Mesendoderm (in vitro differentiated cells): Measurements from ENCODE around the gene HAGHL.
A peak's percentile ranks its signal among the peaks of the same experiment; 100 is the strongest.

Experiments
- DNase-seq: peaks from one replicate; pipeline ENCODE4 v3.0.0; 2013
- H2AK5ac ChIP-seq: 2 replicates; pipeline ENCODE4 v1.6.1; 2013; ENCODE audit warnings: low read length, inconsistent platforms
- H2BK120ac ChIP-seq: 2 replicates; pipeline ENCODE4 v1.6.1; 2013; ENCODE audit warnings: low read depth, mild to moderate bottlenecking, low read length, moderate library complexity, mixed read lengths
- H2BK15ac ChIP-seq: replicated peaks from 2 replicates; pipeline ENCODE4 v1.6.1; 2013; ENCODE audit warnings: low read depth, mild to moderate bottlenecking, moderate library complexity
- H2BK5ac ChIP-seq: 2 replicates; pipeline ENCODE4 v1.6.1; 2013; ENCODE audit warnings: low read length, inconsistent platforms
- H3K18ac ChIP-seq: 2 replicates; pipeline ENCODE4 v1.6.1; 2013; ENCODE audit warnings: mild to moderate bottlenecking, low read length, mixed read lengths
- H3K23ac ChIP-seq: one replicate; pipeline ENCODE4 v1.6.1; 2013; ENCODE audit warnings: low read length
- H3K27ac ChIP-seq: 2 replicates; pipeline ENCODE4 v1.5.1; 2013; ENCODE audit warnings: low read depth, mild to moderate bottlenecking, inconsistent platforms, low read length, moderate library complexity
- H3K27me3 ChIP-seq: 2 replicates; pipeline ENCODE4 v1.6.1; 2013; ENCODE audit warnings: low read length, control low read depth, mild to moderate bottlenecking, inconsistent platforms; ENCODE audit not compliant: insufficient read depth, poor library complexity
- H3K36me3 ChIP-seq: 2 replicates; pipeline ENCODE4 v1.6.1; 2013; ENCODE audit warnings: low read length, inconsistent platforms; ENCODE audit not compliant: control insufficient read depth, insufficient read depth
- H3K4ac ChIP-seq: one replicate; pipeline ENCODE4 v1.6.1; 2013; ENCODE audit warnings: low read depth, mild to moderate bottlenecking, low read length, moderate library complexity
- H3K4me1 ChIP-seq: 2 replicates; pipeline ENCODE4 v1.6.1; 2013; ENCODE audit warnings: low read depth, low read length, inconsistent platforms; ENCODE audit not compliant: control insufficient read depth
- H3K4me2 ChIP-seq: 2 replicates; pipeline ENCODE4 v1.6.1; 2013; ENCODE audit warnings: low read length
- H3K4me3 ChIP-seq: 2 replicates; pipeline ENCODE4 v1.5.1; 2013; ENCODE audit warnings: mild to moderate bottlenecking, low read length
- H3K56ac ChIP-seq: one replicate; pipeline ENCODE4 v1.6.1; 2013; ENCODE audit warnings: low read length
- H3K79me1 ChIP-seq: 2 replicates; pipeline ENCODE4 v1.6.1; 2013; ENCODE audit warnings: low read length, inconsistent platforms
- H3K79me2 ChIP-seq: 2 replicates; pipeline ENCODE4 v1.6.1; 2013; ENCODE audit warnings: mild to moderate bottlenecking, low read length; ENCODE audit not compliant: control insufficient read depth, insufficient read depth
- H3K9ac ChIP-seq: 2 replicates; pipeline ENCODE4 v1.6.1; 2013; ENCODE audit warnings: low read length, inconsistent platforms
- H4K5ac ChIP-seq: one replicate; pipeline ENCODE4 v1.6.1; 2013; ENCODE audit warnings: low read length
- H4K8ac ChIP-seq: one replicate; pipeline ENCODE4 v1.6.1; 2013; ENCODE audit warnings: low read depth, mild to moderate bottlenecking, control low read depth, low read length, moderate library complexity
- WGBS: extraction: QIAGEN DNeasy Blood & Tissue Kit; methylation state at CpG from one replicate; pipeline ENCODE4 v1.1.7; 2013; ENCODE audit warnings: low lambda C conversion rate, missing lambda C conversion rate; ENCODE audit not compliant: insufficient coverage; ENCODE audit errors: extremely low coverage; 5-methylcytosine and 5-hydroxymethylcytosine counted together

The HAGHL gene

GRCh38 chr16:683396-684070 is 43.4 kb upstream of the HAGHL start:
- peak overlapping the region; percentile 49 for H3K4me2 ChIP-seq
- no CpG with 5 or more reads among the region's 57 CpGs for WGBS
- no peaks in the 10 kb centered on the region for H3K27me3 ChIP-seq
- H3K9ac ChIP-seq, result peak overlapping the region; percentile 93
- no peak overlapping the region for H3K4ac ChIP-seq
- no peak overlapping the region for H2BK15ac ChIP-seq
- H3K23ac ChIP-seq, result no peak overlapping the region
- H2BK5ac ChIP-seq, result no peak overlapping the region
- peak overlapping the region; percentile 96 for H3K56ac ChIP-seq
- H3K27ac ChIP-seq, result peak overlapping the region; percentile 21
- peaks cover 18% of the 10 kb centered on the region for H3K79me2 ChIP-seq
- no peak overlapping the region for H4K8ac ChIP-seq
- peak overlapping the region; percentile 63 for H3K4me3 ChIP-seq
- no peak overlapping the region for H2AK5ac ChIP-seq
- peaks cover 13% of the 10 kb centered on the region for H3K36me3 ChIP-seq
- H3K79me1 ChIP-seq, result peaks cover 15% of the 10 kb centered on the region
- no peaks in the 10 kb centered on the region for H3K4me1 ChIP-seq
- peak; percentile 43 for DNase-seq
- no peak overlapping the region for H2BK120ac ChIP-seq
- no peak overlapping the region for H4K5ac ChIP-seq
- no peak overlapping the region for H3K18ac ChIP-seq

- Histone ChIP-seq H2BK15ac (no peak within 1 kb of the TSS), H2BK5ac (no peak within 1 kb of the TSS), H3K4me1 (no peaks in the 10 kb centered on the region), H3K27me3 (no peaks in the 10 kb centered on the region), H4K5ac (no peak within 1 kb of the TSS), H3K4me2 (peak within 1 kb of the TSS; percentile 49), H2AK5ac (no peak within 1 kb of the TSS), H3K18ac (peak within 1 kb of the TSS; percentile 42), H3K4ac (no peak within 1 kb of the TSS), H3K4me3 (peak within 1 kb of the TSS; percentile 63), H3K27ac (peak within 1 kb of the TSS; percentile 21), H3K79me2 (peaks cover 18% of the 10 kb centered on the region), H4K8ac (no peak within 1 kb of the TSS), H3K56ac (peak within 1 kb of the TSS; percentile 96), H2BK120ac (no peak within 1 kb of the TSS), H3K36me3 (peaks cover 13% of the 10 kb centered on the region), H3K23ac (no peak within 1 kb of the TSS), H3K9ac (peak within 1 kb of the TSS; percentile 93), H3K79me1 (peaks cover 19% of the 10 kb centered on the region)
- peak; percentile 97 for DNase-seq
- WGBS, result no CpG with 5 or more reads among the region's 91 CpGs
These were observed 42.7 kb upstream of the HAGHL start, which contains the start of gene JMJD8 for GRCh38 chr16:684071-684794. TSS of gene JMJD8 (minus strand) at chr16:684334. CDS start at chr16:684319, 15 bp downstream.

DNA sequence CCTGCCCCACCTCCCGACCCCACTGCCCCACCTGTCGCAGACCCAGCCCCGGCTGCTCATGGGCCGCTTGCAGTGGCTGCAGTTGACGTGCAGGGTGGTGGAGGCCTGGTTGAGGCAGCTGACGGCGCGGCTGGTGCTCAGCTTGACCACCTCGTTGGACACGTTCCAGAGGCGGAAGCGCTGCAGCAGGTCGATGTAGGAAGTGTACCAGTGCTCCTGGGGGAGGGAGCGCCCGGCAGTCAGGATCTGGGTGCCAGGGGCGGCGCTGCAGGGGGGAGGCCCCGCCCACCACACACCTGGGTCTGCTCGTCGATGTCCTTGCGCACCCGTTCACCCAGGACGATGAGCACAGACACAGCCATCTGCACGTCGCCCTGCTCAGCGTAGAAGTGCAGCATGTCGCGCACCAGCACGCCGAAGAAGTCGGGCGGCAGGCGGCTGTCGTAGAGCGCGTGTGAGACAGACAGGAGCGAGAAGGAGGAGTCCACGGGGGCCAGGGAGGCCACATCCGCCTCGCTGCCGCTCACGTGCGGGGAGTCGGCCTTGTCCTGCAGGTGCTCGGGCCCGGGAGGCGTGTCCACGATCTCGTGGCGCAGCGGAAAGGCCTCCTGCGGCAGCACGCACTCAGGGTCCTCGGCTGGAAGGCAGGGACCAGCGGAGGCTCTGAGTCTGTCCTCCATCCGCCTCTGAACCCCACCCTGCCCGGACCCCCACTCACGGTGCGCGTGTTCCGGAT is 41.8 kb upstream of the HAGHL start:
- H3K4ac ChIP-seq, result no peak overlapping the region
- no peak overlapping the region for H3K18ac ChIP-seq
- no peak overlapping the region for H3K27ac ChIP-seq
- no peak overlapping the region for H3K9ac ChIP-seq
- no peak overlapping the region for H4K5ac ChIP-seq
- no peak overlapping the region for H2BK15ac ChIP-seq
- no peak overlapping the region for H3K4me3 ChIP-seq
- peaks cover 24% of the 10 kb centered on the region for H3K79me1 ChIP-seq
- H3K79me2 ChIP-seq, result peaks cover 18% of the 10 kb centered on the region
- H4K8ac ChIP-seq, result no peak overlapping the region
- no CpG with 5 or more reads among the region's 61 CpGs for WGBS
- H3K56ac ChIP-seq, result no peak overlapping the region
- no peak overlapping the region for H2BK120ac ChIP-seq
- no peaks in the 10 kb centered on the region for H3K27me3 ChIP-seq
- H3K23ac ChIP-seq, result no peak overlapping the region
- no peak overlapping the region for H2AK5ac ChIP-seq
- H3K36me3 ChIP-seq, result peaks cover 13% of the 10 kb centered on the region
- DNase-seq, result no peak
- H2BK5ac ChIP-seq, result no peak overlapping the region
- H3K4me2 ChIP-seq, result no peak overlapping the region
- peaks cover 3% of the 10 kb centered on the region for H3K4me1 ChIP-seq

- no peak overlapping the region for H3K18ac ChIP-seq
- H2BK120ac ChIP-seq, result no peak overlapping the region
- no peak overlapping the region for H3K56ac ChIP-seq
- H2BK15ac ChIP-seq, result no peak overlapping the region
- no peak for DNase-seq
- no peak overlapping the region for H4K5ac ChIP-seq
- H3K9ac ChIP-seq, result no peak overlapping the region
- H3K27ac ChIP-seq, result no peak overlapping the region
- no peak overlapping the region for H2BK5ac ChIP-seq
- no peak overlapping the region for H3K4me3 ChIP-seq
- H3K79me1 ChIP-seq, result peaks cover 24% of the 10 kb centered on the region
- no peak overlapping the region for H3K4me2 ChIP-seq
- H3K4ac ChIP-seq, result no peak overlapping the region
- H4K8ac ChIP-seq, result no peak overlapping the region
- no CpG with 5 or more reads among the region's 10 CpGs for WGBS
- peaks cover 13% of the 10 kb centered on the region for H3K36me3 ChIP-seq
- H3K23ac ChIP-seq, result no peak overlapping the region
- H3K4me1 ChIP-seq, result peaks cover 3% of the 10 kb centered on the region
- H3K27me3 ChIP-seq, result no peaks in the 10 kb centered on the region
- H2AK5ac ChIP-seq, result no peak overlapping the region
- H3K79me2 ChIP-seq, result peaks cover 15% of the 10 kb centered on the region
These were observed 40.9 kb upstream of the HAGHL start for GRCh38 chr16:685967-686366.

- Histone ChIP-seq H4K5ac (no peak overlapping the region), H2AK5ac (no peak overlapping the region), H3K18ac (no peak overlapping the region), H3K4me1 (peaks cover 3% of the 10 kb centered on the region), H3K23ac (no peak overlapping the region), H2BK5ac (no peak overlapping the region), H3K36me3 (peaks cover 12% of the 10 kb centered on the region), H3K27ac (no peak overlapping the region), H3K79me2 (peaks cover 8% of the 10 kb centered on the region), H3K79me1 (peaks cover 20% of the 10 kb centered on the region), H2BK15ac (no peak overlapping the region), H3K27me3 (no peaks in the 10 kb centered on the region), H4K8ac (no peak overlapping the region), H3K9ac (no peak overlapping the region), H3K56ac (no peak overlapping the region), H3K4me3 (no peak overlapping the region), H3K4ac (no peak overlapping the region), H2BK120ac (no peak overlapping the region), H3K4me2 (no peak overlapping the region)
- DNase-seq, result no peak
- no CpG with 5 or more reads among the region's 51 CpGs for WGBS
These were observed 40.2 kb upstream of the HAGHL start for GRCh38 chr16:686459-687260.
